ENCODE results near the gene INA.

- TF ChIP-seq EZH2 (optimal IDR thresholded peaks at IDR 0.05; ENCODE audit: low read depth, low read length) (no peak), CTCF (IDR thresholded peaks at IDR 0.05; ENCODE audit: low read length) (no peak), EZH2phosphoT487 (IDR thresholded peaks at IDR 0.05; ENCODE audit: low read length) (no peak)
Observed at GRCh38 chr10:103254113-103254512, 22.8 kb upstream of the INA start.
